Suprapubic skin (tissue), 4 donors: ENCODE measurements around the gene EPAS1. TPM values are rescaled to one million over a fixed set of nuclear protein-coding genes. Genes with fewer than 3 reads are reported as not detected.

Experiments
- DNase-seq, 2 donors: peaks; one replicate each; pipeline ENCODE4 v3.0.0-alpha.2; 2019; ENCODE audit warnings: low spot score in 2 of 2
- H3K27ac ChIP-seq: fragments of 200-600 bp; sonication (generic); one replicate; pipeline ENCODE4 v1.5.1; 2019
- H3K27me3 ChIP-seq: fragments of 200-600 bp; sonication (generic); one replicate; pipeline ENCODE4 v1.5.1; 2019
- H3K36me3 ChIP-seq: fragments of 200-600 bp; sonication (generic); one replicate; pipeline ENCODE4 v1.5.1; 2019
- H3K4me1 ChIP-seq: fragments of 200-600 bp; sonication (generic); one replicate; pipeline ENCODE4 v1.5.1; 2019
- H3K4me3 ChIP-seq: fragments of 200-600 bp; sonication (generic); one replicate; pipeline ENCODE4 v1.5.1; 2019; ENCODE audit warnings: mild to moderate bottlenecking
- H3K9me3 ChIP-seq: fragments of 200-600 bp; sonication (generic); one replicate; pipeline ENCODE4 v1.5.1; 2019
- CTCF ChIP-seq, 2 donors: fragments of 200-600 bp in 1 of 2; fragments of 450-650 bp in 1 of 2; sonication (generic) in 1 of 2; IDR thresholded peaks; one replicate each; pipeline ENCODE4 v1.5.1; 2016 to 2019; ENCODE audit warnings: antibody characterized with exemption in 2 of 2, mild to moderate bottlenecking in 1 of 2, moderate library complexity in 1 of 2
- EP300 ChIP-seq: sonication (generic); formaldehyde crosslinking; IDR thresholded peaks from one replicate; pipeline ENCODE4 v1.6.1; 2017; ENCODE audit warnings: antibody characterized with exemption
- POLR2A ChIP-seq, 2 donors: fragments of 450-650 bp; IDR thresholded peaks; one replicate each; pipeline ENCODE4 v1.6.1; 2017; ENCODE audit warnings: antibody characterized with exemption in 2 of 2, mild to moderate bottlenecking in 2 of 2, moderate library complexity in 2 of 2
- POLR2AphosphoS5 ChIP-seq, 3 donors: sonication (generic); formaldehyde crosslinking; IDR thresholded peaks; one replicate each; pipeline ENCODE4 v1.6.1; 2017; ENCODE audit warnings: antibody characterized with exemption in 3 of 3
- WGBS: methylation state at CpG from one replicate; pipeline ENCODE4 v1.1.5; 2018; 5-methylcytosine and 5-hydroxymethylcytosine counted together
- total RNA-seq, 4 donors: library from RNA; depleted of rRNA; stranded (reverse); fragments of >200 nt; gene quantifications; one replicate each; pipeline ENCODE4 v1.1.0, GENCODE V29; 2016

Gene EPAS1
- total RNA-seq, 4 donors from 2014 or later = 110 to 271 (median 142) TPM

- DNase-seq = peak in 1 of 2 donors; percentile 26
- no peaks in the 10 kb centered on the region for H3K36me3 ChIP-seq
- no peaks in the 10 kb centered on the region for H3K27me3 ChIP-seq
- TF ChIP-seq POLR2A (IDR thresholded peaks at IDR 0.05) = no peak
- TF ChIP-seq POLR2AphosphoS5 (IDR thresholded peaks at IDR 0.05) = no peak
- no peak for TF ChIP-seq EP300
- no peak for TF ChIP-seq CTCF (IDR thresholded peaks at IDR 0.05)
- H3K4me1 ChIP-seq = peaks cover 71% of the 10 kb centered on the region
- no peak overlapping the region for H3K27ac ChIP-seq
- no peaks in the 10 kb centered on the region for H3K9me3 ChIP-seq
- H3K4me3 ChIP-seq = no peak overlapping the region
- WGBS = 89% methylated on average over 3 of the region's 3 CpGs
Observed at GRCh38 chr2:46305187-46305586, 8.0 kb downstream of the EPAS1 start.

- Histone ChIP-seq H3K9me3 (no peaks in the 10 kb centered on the region), H3K36me3 (no peaks in the 10 kb centered on the region), H3K4me3 (no peak overlapping the region), H3K27me3 (no peaks in the 10 kb centered on the region), H3K27ac (no peak overlapping the region), H3K4me1 (peaks cover 73% of the 10 kb centered on the region)
- peak in 1 of 2 donors; percentile 16 for DNase-seq
- WGBS = 82% methylated on average over 4 of the region's 4 CpGs
- TF ChIP-seq CTCF (IDR thresholded peaks at IDR 0.05) (no peak), POLR2A (IDR thresholded peaks at IDR 0.05) (no peak), EP300 (no peak), POLR2AphosphoS5 (IDR thresholded peaks at IDR 0.05) (no peak)
Observed at GRCh38 chr2:46305767-46306166, 8.6 kb downstream of the EPAS1 start.

- Histone ChIP-seq H3K4me3 (no peak overlapping the region), H3K4me1 (peaks cover 78% of the 10 kb centered on the region), H3K36me3 (no peaks in the 10 kb centered on the region), H3K27ac (no peak overlapping the region), H3K27me3 (no peaks in the 10 kb centered on the region), H3K9me3 (no peaks in the 10 kb centered on the region)
- no peak for DNase-seq
- WGBS = 50% methylated on average over 2 of the region's 2 CpGs
- TF ChIP-seq EP300 (no peak), POLR2A (IDR thresholded peaks at IDR 0.05) (no peak), POLR2AphosphoS5 (IDR thresholded peaks at IDR 0.05) (no peak), CTCF (IDR thresholded peaks at IDR 0.05) (no peak)
Observed at GRCh38 chr2:46306330-46306751, 9.1 kb downstream of the EPAS1 start.

- no peak overlapping the region for H3K4me3 ChIP-seq
- DNase-seq = peak in 1 of 2 donors; percentile 24
- H3K36me3 ChIP-seq = no peaks in the 10 kb centered on the region
- no peak overlapping the region for H3K27ac ChIP-seq
- peaks cover 86% of the 10 kb centered on the region for H3K4me1 ChIP-seq
- no peaks in the 10 kb centered on the region for H3K27me3 ChIP-seq
- TF ChIP-seq POLR2AphosphoS5 (IDR thresholded peaks at IDR 0.05) = no peak
- no peak for TF ChIP-seq CTCF (IDR thresholded peaks at IDR 0.05)
- no peak for TF ChIP-seq POLR2A (IDR thresholded peaks at IDR 0.05)
- TF ChIP-seq EP300 = no peak
- H3K9me3 ChIP-seq = no peaks in the 10 kb centered on the region
- WGBS = 75% methylated on average over 8 of the region's 8 CpGs
Observed at GRCh38 chr2:46306988-46307655, 9.9 kb downstream of the EPAS1 start.

- no peaks in the 10 kb centered on the region for H3K9me3 ChIP-seq
- TF ChIP-seq CTCF (IDR thresholded peaks at IDR 0.05) (no peak), EP300 (no peak), POLR2A (IDR thresholded peaks at IDR 0.05) (no peak), POLR2AphosphoS5 (IDR thresholded peaks at IDR 0.05) (no peak)
- H3K27me3 ChIP-seq = no peaks in the 10 kb centered on the region
- no peak overlapping the region for H3K4me3 ChIP-seq
- no peaks in the 10 kb centered on the region for H3K36me3 ChIP-seq
- DNase-seq = no peak
- WGBS = 45% methylated on average over 2 of the region's 2 CpGs
- H3K4me1 ChIP-seq = peaks cover 90% of the 10 kb centered on the region
- H3K27ac ChIP-seq = no peak overlapping the region
Observed at GRCh38 chr2:46308081-46308480, 10.9 kb downstream of the EPAS1 start.
